ENCODE results near the gene RIC3.

DNA sequence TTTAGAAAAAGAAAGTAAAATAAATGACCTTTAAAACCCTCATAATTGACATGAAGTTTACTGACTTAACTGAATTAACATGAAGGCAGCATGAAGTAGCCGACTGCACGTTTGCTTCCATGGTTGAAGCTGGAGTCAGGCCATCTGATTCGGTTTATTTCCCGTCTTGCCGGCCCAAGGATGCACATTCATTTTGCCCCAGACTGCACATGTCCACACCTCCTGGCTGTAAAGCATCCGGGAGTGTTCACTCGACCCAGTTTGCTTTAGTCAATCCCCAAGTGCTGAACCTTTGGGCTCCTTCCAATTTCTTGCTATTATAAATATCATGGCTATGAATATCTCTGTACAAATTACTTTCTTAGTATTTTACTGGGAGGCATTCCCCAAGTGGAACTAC lies 105.5 kb downstream of the RIC3 start:
- TF ChIP-seq MYC (IDR thresholded peaks at IDR 0.05; ENCODE audit: low read depth, low read length), result no peak
- no peak for TF ChIP-seq MAX (IDR thresholded peaks at IDR 0.05; ENCODE audit: low read depth, low read length)
- TF ChIP-seq CTCF (IDR thresholded peaks at IDR 0.05; ENCODE audit: low read depth, low read length), result no peak

Measured in NB4 (cell line).